Mucosa of rectum (tissue), 2 donors: Measurements from ENCODE around the gene MYOCOS.

Experiments used
- H3K27ac ChIP-seq, 2 donors: one replicate each; pipeline ENCODE4 v1.7.0; 2013; ENCODE audit warnings: inconsistent platforms in 2 of 2, low read depth in 2 of 2, low read length in 2 of 2
- H3K27me3 ChIP-seq, 2 donors: one replicate each; pipeline ENCODE4 v1.7.0; 2013; ENCODE audit warnings: low read length in 2 of 2; ENCODE audit not compliant: control insufficient read depth in 2 of 2, insufficient read depth in 2 of 2
- H3K36me3 ChIP-seq, 2 donors: one replicate each; pipeline ENCODE4 v1.7.0; 2013; ENCODE audit warnings: low read length in 2 of 2; ENCODE audit not compliant: control insufficient read depth in 2 of 2, insufficient read depth in 2 of 2
- H3K4me1 ChIP-seq, 2 donors: one replicate each; pipeline ENCODE4 v1.7.0; 2013; ENCODE audit warnings: low read length in 2 of 2, mild to moderate bottlenecking in 1 of 2; ENCODE audit not compliant: control insufficient read depth in 2 of 2, insufficient read depth in 2 of 2
- H3K4me3 ChIP-seq, 2 donors: one replicate each; pipeline ENCODE4 v1.7.0; 2013; ENCODE audit warnings: low read length in 2 of 2
- H3K9ac ChIP-seq, 2 donors: one replicate each; pipeline ENCODE4 v1.7.0; 2013; ENCODE audit warnings: low read length in 2 of 2, low read depth in 1 of 2, mild to moderate bottlenecking in 1 of 2
- H3K9me3 ChIP-seq, 2 donors: one replicate each; pipeline ENCODE4 v1.7.0; 2013; ENCODE audit warnings: low read length in 2 of 2; ENCODE audit not compliant: control insufficient read depth in 2 of 2
- donor health status: healthy.
- donor health status: Normal muscosa, but diverticular disease.

Gene MYOCOS

GRCh38 chr1:171641076-171641864 is 19.2 kb downstream of the MYOCOS start:
- H3K36me3 ChIP-seq = no peaks in the 10 kb centered on the region
- no peaks in the 10 kb centered on the region for H3K27me3 ChIP-seq

DNA sequence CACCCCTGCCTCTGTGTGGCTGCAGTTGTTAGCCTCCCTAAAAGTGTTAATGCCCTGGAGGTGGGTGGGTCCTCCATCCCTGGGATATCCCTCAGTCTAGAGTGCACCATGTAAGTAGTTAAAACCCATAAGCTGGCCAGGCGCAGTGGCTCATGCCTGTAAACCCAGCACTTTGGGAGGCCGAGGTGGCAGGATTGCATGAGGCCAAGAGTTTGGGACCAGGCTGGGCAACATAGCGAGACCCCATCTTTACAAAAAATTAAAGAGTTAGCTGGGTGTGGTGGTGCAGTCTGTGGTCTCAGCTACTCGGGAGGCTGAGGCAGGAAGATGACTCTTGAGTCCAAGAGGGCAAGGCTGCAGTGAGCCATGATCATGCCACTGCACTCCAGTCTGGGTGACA is 20.2 kb downstream of the MYOCOS start:
- Histone ChIP-seq H3K36me3 (no peaks in the 10 kb centered on the region), H3K4me3 (no peak overlapping the region), H3K27ac (no peak overlapping the region), H3K9me3 (no peaks in the 10 kb centered on the region), H3K9ac (no peak overlapping the region), H3K4me1 (peaks cover 0 to 7% of the 10 kb centered on the region in 2 donors), H3K27me3 (no peaks in the 10 kb centered on the region)

More at GRCh38 chr1:171641076-171641864, 19.2 kb downstream of the MYOCOS start:
- no peak overlapping the region for H3K27ac ChIP-seq
- no peak overlapping the region for H3K9ac ChIP-seq
- H3K4me3 ChIP-seq = no peak overlapping the region
- peaks cover 0 to 7% of the 10 kb centered on the region in 2 donors for H3K4me1 ChIP-seq
- H3K9me3 ChIP-seq = no peaks in the 10 kb centered on the region

DNA sequence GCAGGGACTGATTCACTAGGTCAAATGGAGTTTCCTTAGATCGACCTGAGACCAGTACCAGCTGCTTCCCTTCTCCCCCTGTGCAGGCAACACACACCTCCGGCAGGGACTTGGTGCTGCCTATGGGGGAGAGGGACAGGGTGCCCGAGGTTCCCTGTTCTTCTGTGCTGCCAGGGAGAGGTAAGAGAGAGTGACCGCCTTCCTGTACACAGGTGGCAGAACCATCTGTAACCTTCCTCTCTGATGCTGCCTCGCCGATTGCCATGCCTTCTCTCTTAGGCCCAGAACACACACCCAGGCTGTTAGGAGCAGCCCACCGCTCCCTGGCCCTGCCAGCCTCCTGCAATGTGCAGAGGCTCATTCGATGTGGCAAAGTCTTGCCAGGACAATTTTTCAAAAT is 21.1 kb downstream of the MYOCOS start:
- H3K27me3 ChIP-seq = no peaks in the 10 kb centered on the region
- H3K4me3 ChIP-seq = no peak overlapping the region
- no peaks in the 10 kb centered on the region for H3K9me3 ChIP-seq
- H3K27ac ChIP-seq = no peak overlapping the region
- no peak overlapping the region for H3K9ac ChIP-seq
- no peaks in the 10 kb centered on the region for H3K36me3 ChIP-seq
- H3K4me1 ChIP-seq = peaks cover 0 to 7% of the 10 kb centered on the region in 2 donors

DNA sequence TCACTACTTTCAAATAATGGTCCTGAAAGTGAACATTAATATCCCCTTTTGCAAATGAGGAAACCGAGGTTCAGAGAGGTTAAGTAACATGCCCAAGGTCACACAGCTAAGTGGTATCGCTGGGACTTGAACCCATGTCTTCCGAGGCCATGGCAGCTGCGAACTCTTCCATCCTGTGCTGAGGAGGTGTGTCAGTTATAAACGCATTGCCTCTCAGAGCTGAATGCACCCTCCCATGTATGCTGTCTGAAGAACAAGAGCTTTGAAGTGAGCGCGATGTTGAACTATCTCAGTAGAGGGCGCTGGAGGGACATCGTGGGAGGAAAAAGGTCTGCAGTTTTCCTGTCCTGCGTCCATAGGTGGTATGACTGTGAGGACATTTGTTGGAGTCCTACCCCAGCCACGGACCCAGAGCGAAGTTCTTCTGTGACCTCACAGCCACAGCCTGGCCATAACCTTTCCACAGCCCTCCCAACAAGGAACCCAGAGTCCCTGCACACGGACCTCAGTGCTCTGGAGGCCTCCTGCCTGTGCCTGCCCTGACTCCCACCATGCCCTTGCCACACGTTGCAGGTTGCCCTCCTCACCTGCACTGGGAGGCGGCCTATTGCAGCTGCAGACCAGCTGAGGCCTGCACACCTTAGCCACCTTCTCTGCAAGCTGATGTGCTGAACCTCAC is 22.9 kb downstream of the MYOCOS start:
- Histone ChIP-seq H3K4me3 (peak overlapping the region in 1 of 2 donors; percentile 17), H3K4me1 (peaks cover 0 to 7% of the 10 kb centered on the region in 2 donors), H3K27ac (peak overlapping the region; percentile 38 to 56), H3K27me3 (no peaks in the 10 kb centered on the region), H3K9me3 (no peaks in the 10 kb centered on the region), H3K9ac (no peak overlapping the region), H3K36me3 (no peaks in the 10 kb centered on the region)

- H3K27ac ChIP-seq = peak overlapping the region; percentile 38 to 56
Observed at GRCh38 chr1:171645553-171646248, 23.7 kb downstream of the MYOCOS start.

DNA sequence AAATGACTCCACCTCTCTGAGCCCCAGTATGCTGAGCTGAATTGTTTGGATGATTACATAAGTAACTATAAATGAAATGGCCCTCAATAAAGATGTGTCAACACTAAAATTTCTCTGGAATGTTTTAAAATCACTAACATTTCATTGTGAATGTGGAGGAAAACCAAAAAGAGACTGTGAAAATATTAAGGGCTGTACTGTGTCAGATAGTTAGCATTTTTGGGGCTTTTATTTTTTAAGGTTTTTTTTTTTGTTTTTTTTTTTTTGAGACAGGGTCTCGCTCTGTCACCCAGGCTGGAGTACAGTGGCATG is 24.2 kb downstream of the MYOCOS start:
- no peaks in the 10 kb centered on the region for H3K9me3 ChIP-seq
- peaks cover 0 to 7% of the 10 kb centered on the region in 2 donors for H3K4me1 ChIP-seq
- peaks cover 0 to 2% of the 10 kb centered on the region in 2 donors for H3K27me3 ChIP-seq
- no peaks in the 10 kb centered on the region for H3K36me3 ChIP-seq
- H3K9ac ChIP-seq = no peak overlapping the region
- no peak overlapping the region for H3K27ac ChIP-seq
- H3K4me3 ChIP-seq = no peak overlapping the region

More at GRCh38 chr1:171645553-171646248, 23.7 kb downstream of the MYOCOS start:
- H3K27me3 ChIP-seq = peaks cover 0 to 2% of the 10 kb centered on the region in 2 donors
- no peaks in the 10 kb centered on the region for H3K36me3 ChIP-seq
- H3K4me3 ChIP-seq = no peak overlapping the region
- H3K9me3 ChIP-seq = no peaks in the 10 kb centered on the region
- peaks cover 0 to 7% of the 10 kb centered on the region in 2 donors for H3K4me1 ChIP-seq
- no peak overlapping the region for H3K9ac ChIP-seq

DNA sequence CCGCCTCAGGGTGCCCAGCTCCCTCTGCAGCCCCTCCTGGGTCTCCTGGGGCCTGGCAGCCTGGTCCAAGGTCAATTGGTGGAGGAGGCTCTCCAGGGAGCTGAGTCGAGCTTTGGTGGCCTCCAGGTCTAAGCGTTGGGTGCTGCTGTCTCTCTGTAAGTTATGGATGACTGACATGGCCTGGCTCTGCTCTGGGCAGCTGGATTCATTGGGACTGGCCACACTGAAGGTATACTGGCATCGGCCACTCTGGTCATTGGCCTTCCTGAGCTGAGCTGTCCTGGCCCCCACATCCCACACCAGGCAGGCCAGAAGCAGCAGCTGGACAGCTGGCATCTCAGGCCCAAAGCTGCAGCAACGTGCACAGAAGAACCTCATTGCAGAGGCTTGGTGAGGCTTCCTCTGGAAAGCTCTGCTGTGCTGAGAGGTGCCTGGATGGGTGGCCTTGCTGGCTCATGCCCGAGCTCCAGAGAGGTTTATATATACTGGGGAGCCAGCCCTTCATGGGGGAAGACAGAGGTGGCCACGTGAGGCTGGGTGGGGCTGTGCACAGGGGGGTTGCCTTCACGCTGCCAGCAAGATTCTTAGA is 30.3 kb downstream of the MYOCOS start, which contains the start of gene MYOC:
Gene MYOC, minus strand, starts transcription at position 455 of the 589 bp plus-strand sequence. Its CDS starts 77 bp downstream, at position 378.
- no peaks in the 10 kb centered on the region for H3K9me3 ChIP-seq
- H3K27me3 ChIP-seq = peaks cover 0 to 2% of the 10 kb centered on the region in 2 donors
- no peak within 1 kb of the TSS for H3K27ac ChIP-seq
- no peaks in the 10 kb centered on the region for H3K36me3 ChIP-seq
- no peak within 1 kb of the TSS for H3K4me3 ChIP-seq
- H3K9ac ChIP-seq = no peak within 1 kb of the TSS
- H3K4me1 ChIP-seq = peaks cover 0 to 6% of the 10 kb centered on the region in 2 donors

DNA sequence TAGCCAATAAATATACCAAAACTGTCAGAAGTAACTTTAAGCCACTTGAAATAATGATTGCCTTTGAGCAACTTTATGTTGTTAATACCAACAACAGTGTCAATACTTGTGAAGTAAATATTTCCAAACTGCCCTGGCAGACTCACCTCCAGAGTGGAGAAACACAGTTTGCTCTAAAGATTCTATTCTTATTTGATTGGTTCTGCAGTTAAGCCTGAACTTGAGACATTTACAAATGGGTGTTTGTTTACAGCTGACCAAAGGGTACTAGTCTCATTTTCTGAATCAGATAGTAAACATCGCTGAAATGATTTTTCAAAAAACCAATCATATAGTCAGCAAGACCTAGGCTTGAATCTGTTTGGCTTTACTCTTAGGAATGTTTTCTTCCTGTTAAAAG is 31.8 kb downstream of the MYOCOS start:
- Histone ChIP-seq H3K4me3 (no peak overlapping the region), H3K27me3 (peaks cover 0 to 2% of the 10 kb centered on the region in 2 donors), H3K9me3 (no peaks in the 10 kb centered on the region), H3K27ac (peak overlapping the region in 1 of 2 donors; percentile 4), H3K36me3 (no peaks in the 10 kb centered on the region), H3K4me1 (peaks cover 0 to 6% of the 10 kb centered on the region in 2 donors), H3K9ac (no peak overlapping the region)

GRCh38 chr1:171654201-171654941 is 32.3 kb downstream of the MYOCOS start:
- no peaks in the 10 kb centered on the region for H3K36me3 ChIP-seq
- H3K4me3 ChIP-seq = no peak overlapping the region
- H3K9ac ChIP-seq = no peak overlapping the region
- peaks cover 0 to 2% of the 10 kb centered on the region in 2 donors for H3K27me3 ChIP-seq
- no peaks in the 10 kb centered on the region for H3K9me3 ChIP-seq
- peak overlapping the region; percentile 35 to 52 for H3K27ac ChIP-seq
- peaks cover 0 to 6% of the 10 kb centered on the region in 2 donors for H3K4me1 ChIP-seq
